K562 (cell line): ENCODE results near the gene LYSMD4. TPM values are rescaled to one million over a fixed set of nuclear protein-coding genes. Genes with fewer than 3 reads are reported as not detected.

ENCODE experiments used
- ATAC-seq: fragments of 200-7000 bp; cut with Tn5 transposase; 3 replicates; pipeline ENCODE4 v1.9.1; 2020; ENCODE audit warnings: moderate library complexity
- BruUV-seq: library from RNA; stranded (reverse); fragments of 400-500 nt; replicated peaks from 2 replicates; lab custom pipeline; 2021; lab: Mats Ljungman, UMichigan
- CTCF ChIA-PET: fragments of 300-600 bp; formaldehyde crosslinking; extraction: SDS; loops from one replicate; lab custom pipeline; 2021; ENCODE audit warnings: low intra/inter-chr PET ratio; lab: Yijun Ruan, JAX
- POLR2A ChIA-PET: fragments of 300-600, 350-650 bp; sonication (Branson Sonifier 250); formaldehyde crosslinking; extraction: SDS; loops from one replicate; lab custom pipeline; 2021; ENCODE audit warnings: antibody characterized with exemption, inconsistent platforms; lab: Yijun Ruan, JAX
- DNase-seq, 4 experiments: peaks; one replicate each; pipeline versions ENCODE4 v3.0.0 to v3.0.0-alpha.2; 2011 to 2018; ENCODE audit warnings: low spot score in 3 of 4, mixed read lengths in 3 of 4; ENCODE audit errors: extremely low read depth in 1 of 4
- FAIRE-seq: peaks from 2 replicates; lab custom pipeline; 2011; peaks lifted over from hg19 to GRCh38; lab: Jason Lieb, UNC
- H2AFZ ChIP-seq: 2 replicates; pipeline ENCODE4 v1.6.0; 2011; ENCODE audit warnings: low read depth, low read length, control low read depth, inconsistent platforms
- H3K27ac ChIP-seq: fragments of 200-600 bp; 3 replicates; pipeline ENCODE4 v1.8.0; 2011; ENCODE audit warnings: low read depth, mild to moderate bottlenecking, control low read depth, inconsistent platforms, low read length, moderate library complexity, mixed read lengths; ENCODE audit errors: extremely low read depth
- H3K27me3 ChIP-seq, 2 experiments: fragments of 300-600 bp in 1 of 2; 2 replicates in 1 of 2; 3 replicates in 1 of 2; pipeline versions ENCODE4 v1.6.0 to v1.8.0; 2011; ENCODE audit warnings: inconsistent platforms in 2 of 2, low read length in 2 of 2, mild to moderate bottlenecking in 1 of 2, mixed read lengths in 1 of 2, moderate library complexity in 1 of 2; ENCODE audit not compliant: control insufficient read depth in 2 of 2, insufficient read depth in 2 of 2
- H3K36me3 ChIP-seq: fragments of 300-600 bp; 3 replicates; pipeline ENCODE4 v1.8.0; 2011; ENCODE audit warnings: mild to moderate bottlenecking, low read length, inconsistent platforms; ENCODE audit not compliant: control insufficient read depth, insufficient read depth
- H3K4me1 ChIP-seq, 2 experiments: fragments of 200-600 bp in 1 of 2; replicated peaks in 1 of 2; 2 replicates in 1 of 2; 3 replicates in 1 of 2; pipeline versions ENCODE4 v1.5.1 to v1.8.0; 2011; ENCODE audit warnings: inconsistent platforms in 2 of 2, low read length in 2 of 2, mild to moderate bottlenecking in 1 of 2, mixed read lengths in 1 of 2, moderate library complexity in 1 of 2; ENCODE audit not compliant: control insufficient read depth in 2 of 2, insufficient read depth in 2 of 2
- H3K4me2 ChIP-seq: 2 replicates; pipeline ENCODE4 v1.6.1; 2011; ENCODE audit warnings: low read length, control low read depth, inconsistent platforms, mixed read lengths; ENCODE audit not compliant: insufficient read depth
- H3K4me3 ChIP-seq: fragments of 200-600 bp; sonication (generic), shearing (Covaris generic); 2 replicates; pipeline ENCODE4 v1.5.1; 2016; ENCODE audit warnings: control low read depth, inconsistent platforms
- H3K79me2 ChIP-seq: fragments of 200-600 bp; 3 replicates; pipeline ENCODE4 v1.8.0; 2011; ENCODE audit warnings: low read length, inconsistent platforms; ENCODE audit not compliant: control insufficient read depth, insufficient read depth
- H3K9ac ChIP-seq, 2 experiments: 2 replicates each; pipeline versions ENCODE4 v1.6.0 to v1.6.1; 2011; ENCODE audit warnings: low read depth in 2 of 2, low read length in 2 of 2, control low read depth in 1 of 2, inconsistent platforms in 1 of 2, mild to moderate bottlenecking in 1 of 2, mixed read lengths in 1 of 2; ENCODE audit not compliant: insufficient read depth in 1 of 2
- H3K9me1 ChIP-seq: one replicate; pipeline ENCODE4 v1.6.0; 2011; ENCODE audit warnings: inconsistent platforms, mild to moderate bottlenecking, low read length, moderate library complexity; ENCODE audit not compliant: control insufficient read depth, insufficient read depth
- H3K9me3 ChIP-seq: replicated peaks from 2 replicates; pipeline ENCODE4 v1.5.1; 2011; ENCODE audit warnings: low read depth, low read length, inconsistent platforms; ENCODE audit not compliant: control insufficient read depth, insufficient read depth
- H4K20me1 ChIP-seq: replicated peaks from 2 replicates; pipeline ENCODE4 v1.6.1; 2011; ENCODE audit warnings: low read length, inconsistent platforms, mixed read lengths; ENCODE audit not compliant: control insufficient read depth, insufficient read depth
- FOSL1 ChIP-seq: fragments of 200-800 bp; sonication (Bioruptor generic); conservative IDR thresholded peaks from 2 replicates; pipeline ENCODE4 v1.6.1; 2016; ENCODE audit warnings: missing genetic modification characterization, missing compliant biosample characterization
- GATA2 ChIP-seq: sonication (generic); formaldehyde crosslinking; IDR thresholded peaks from 2 replicates; pipeline ENCODE4 v1.4.0; 2020; ENCODE audit warnings: mild to moderate bottlenecking, missing genetic modification reagents
- KAT2B ChIP-seq: IDR thresholded peaks from one replicate; pipeline ENCODE4 v1.6.1; 2012; ENCODE audit warnings: low read depth, mild to moderate bottlenecking, control low read depth, inconsistent platforms, low read length, moderate library complexity
- KAT8 ChIP-seq: fragments of 450-650 bp; IDR thresholded peaks from 2 replicates; pipeline ENCODE4 v1.6.1; 2016; ENCODE audit warnings: low read depth, mild to moderate bottlenecking
- MLLT1 ChIP-seq, 2 experiments: fragments of 450-650 bp; IDR thresholded peaks; 2 replicates each; pipeline ENCODE4 v1.6.1; 2016
- NR2C1 ChIP-seq, 2 experiments: fragments of 450-650 bp; IDR thresholded peaks; 2 replicates each; pipeline ENCODE4 v1.6.1; 2017; ENCODE audit warnings: mild to moderate bottlenecking in 2 of 2, antibody characterized with exemption in 1 of 2, inconsistent platforms in 1 of 2, missing compliant biosample characterization in 1 of 2, missing genetic modification characterization in 1 of 2
- NR2C2 ChIP-seq, 2 experiments: fragments of 200-800 bp in 1 of 2; sonication (Bioruptor generic) in 1 of 2; sonication (generic) in 1 of 2; formaldehyde crosslinking in 1 of 2; IDR thresholded peaks; 2 replicates each; pipeline versions ENCODE4 v1.6.1 to v1.8.0; 2016 to 2022; ENCODE audit warnings: mild to moderate bottlenecking in 1 of 2, missing compliant biosample characterization in 1 of 2, missing genetic modification characterization in 1 of 2, missing genetic modification reagents in 1 of 2
- ZNF41 ChIP-seq: fragments of 250-450 bp; sonication (Bioruptor Pico); conservative IDR thresholded peaks from 2 replicates; pipeline ENCODE4 v1.4.0; 2020; ENCODE audit warnings: mild to moderate bottlenecking
- ZNF707 ChIP-seq: fragments of 250-450 bp; sonication (Bioruptor Pico); conservative IDR thresholded peaks from 2 replicates; pipeline ENCODE4 v1.8.0; 2022; ENCODE audit warnings: inconsistent platforms, mild to moderate bottlenecking, moderate library complexity
- ZSCAN32 ChIP-seq: fragments of 450-650 bp; formaldehyde crosslinking; IDR thresholded peaks from 2 replicates; pipeline ENCODE4 v1.4.0; 2020; ENCODE audit warnings: mild to moderate bottlenecking, moderate library complexity
- WGBS: fragments of 100-300 bp; shearing (Covaris generic); methylation state at CpG from one replicate; pipeline ENCODE4 v1.1.6; 2016; ENCODE audit warnings: low coverage, mixed read lengths; ENCODE audit not compliant: insufficient coverage; ENCODE audit errors: missing lambda C conversion rate; 5-methylcytosine and 5-hydroxymethylcytosine counted together
- in situ Hi-C: fragments of 300-500 bp; cut with MboI; formaldehyde crosslinking; loops from 4 replicates; pipeline ENCODE4 v1.15.0; 2018; ENCODE audit warnings: inconsistent platforms, mixed read lengths
- intact Hi-C: fragments of 100-400 bp; cut with micrococcal nuclease; formaldehyde crosslinking; loops from 2 replicates; pipeline ENCODE4 v1.14.2; 2022
- polyA plus RNA-seq, 8 experiments: library from polyadenylated mRNA; depleted of rRNA in 4 of 8; stranded (reverse) in 5 of 8; unstranded in 3 of 8; fragments of >200 nt; fragmentation: Nextera tagmentation in 2 of 8; fragmentation: Illumina TruSeq in 1 of 8; extraction: Ambion mirVana in 2 of 8; extraction: Trizol in 1 of 8; gene quantifications; 2 replicates each; pipeline versions ENCODE4 v1.2.1 to v1.2.3, GENCODE V29; 2011 to 2014; ENCODE audit warnings: inconsistent platforms in 1 of 8, missing spikeins in 1 of 8
- total RNA-seq, 7 experiments: library from RNA; depleted of rRNA in 6 of 7; stranded (reverse); fragments of >200 nt in 6 of 7; fragmentation: Illumina TruSeq in 2 of 7; extraction: Trizol in 2 of 7; gene quantifications; 2 replicates each; pipeline versions ENCODE4 v1.2.1 to v1.2.3, GENCODE V29; 2011 to 2021; ENCODE audit warnings: low replicate concordance in 1 of 7

The LYSMD4 gene
- total and polyA plus RNA-seq, 9 of the 15 experiments (the other 6 are each of a cell fraction or from before 2014, with no cell fraction given), result 0.46 to 3.1 (median 2.0) TPM

- H3K79me2 ChIP-seq, result no peaks in the 10 kb centered on the region
- 0 out of 2 replicates have a peak, but pooled peaks have one; percentile 14 for TF ChIP-seq FOSL1 (tag)
- TF ChIP-seq KAT8, result no peak
- no peak for TF ChIP-seq ZNF707 (CRISPR knock-in tag)
- TF ChIP-seq ZNF41 (CRISPR knock-in tag), result no peak
- TF ChIP-seq KAT2B, result no peak
- TF ChIP-seq NR2C2 (CRISPR knock-in tag; IDR thresholded peaks at IDR 0.05), result no peak
- peak; percentile 59 for TF ChIP-seq NR2C2 (tag; IDR thresholded peaks at IDR 0.05)
- no peak for TF ChIP-seq MLLT1 (IDR thresholded peaks at IDR 0.05)
- no peak for TF ChIP-seq GATA2 (CRISPR knock-in tag)
- TF ChIP-seq NR2C1 (IDR thresholded peaks at IDR 0.05), result no peak
- TF ChIP-seq NR2C1 (tag; IDR thresholded peaks at IDR 0.05), result peak; percentile 69
- TF ChIP-seq ZSCAN32 (CRISPR knock-in tag), result no peak
- H3K4me2 ChIP-seq, result no peak overlapping the region
- no peak for FAIRE-seq
- no peak overlapping the region for H2AFZ ChIP-seq
- intact Hi-C loops (loop anchor here (10.0 kb wide), 2 partner anchors 202 to 302 kb away; no protein-coding TSS in a partner anchor), in situ Hi-C loops (no loop called here)
- H3K4me1 ChIP-seq, result peaks cover 0 to 6% of the 10 kb centered on the region in 2 experiments; a peak in 3 of 5 replicates
- H3K27ac ChIP-seq, result no peak overlapping the region
- no peak overlapping the region for H3K9ac ChIP-seq
- H3K27me3 ChIP-seq, result no peaks in the 10 kb centered on the region
- WGBS, result 47% methylated on average over 10 of the region's 10 CpGs
- no peak overlapping the region for H3K4me3 ChIP-seq
- DNase-seq, result no peak
- POLR2A ChIA-PET, result interaction anchor here (1.6 kb wide), 1 partner anchor 11 kb away, joined by 3 read pairs; no protein-coding TSS in a partner anchor
- H3K9me3 ChIP-seq, result no peaks in the 10 kb centered on the region
- no peaks in the 10 kb centered on the region for H3K9me1 ChIP-seq
- no TSS peak for BruUV-seq
- H3K36me3 ChIP-seq, result no peaks in the 10 kb centered on the region
- no peaks in the 10 kb centered on the region for H4K20me1 ChIP-seq
- CTCF ChIA-PET, result no interaction called here
- no peak for ATAC-seq
Measured at GRCh38 chr15:99706557-99707303, 26.5 kb downstream of the LYSMD4 start.
